ENCODE measurements around the gene MAFF. TPM values are rescaled to one million over a fixed set of nuclear protein-coding genes. Genes with fewer than 3 reads are reported as not detected.

Gene MAFF
- total RNA-seq, 1 experiment from 2014 or later: 4.6 TPM

- Mint-ChIP-seq H3K4me1 (peaks cover 23% of the 10 kb centered on the region), H3K4me3 (no peak overlapping the region), H3K27me3 (ENCODE audit: low read depth) (no peaks in the 10 kb centered on the region), H3K9me3 (no peaks in the 10 kb centered on the region), H3K36me3 (no peaks in the 10 kb centered on the region; the same call in 1 of the 2 replicates), H3K27ac (no peak overlapping the region)
- no peak for TF ChIP-seq EMX1 (CRISPR knock-in tag; IDR thresholded peaks at IDR 0.05)
- no peak for TF ChIP-seq TEAD1 (CRISPR knock-in tag; IDR thresholded peaks at IDR 0.05)
- TF ChIP-seq FOXP1 (CRISPR knock-in tag; IDR thresholded peaks at IDR 0.05; ENCODE audit: borderline replicate concordance): no peak
- TF ChIP-seq AR (CRISPR knock-in tag; IDR thresholded peaks at IDR 0.05): no peak
- DNase-seq (ENCODE audit: low spot score) (no peak), ATAC-seq (no peak)
- CTCF ChIA-PET: interaction anchor here (1.1 to 1.5 kb wide), 2 partner anchors 141 to 392 kb away, joined by 3 read pairs; no protein-coding TSS in a partner anchor
- POLR2A ChIA-PET: no interaction called here
These were observed 53.9 kb downstream of the MAFF start for GRCh38 chr22:38255697-38256096.

- DNase-seq (ENCODE audit: low spot score) (no peak), ATAC-seq (no peak)
- Mint-ChIP-seq H3K9me3 (no peaks in the 10 kb centered on the region), H3K36me3 (no peaks in the 10 kb centered on the region), H3K27me3 (ENCODE audit: low read depth) (no peaks in the 10 kb centered on the region), H3K4me3 (no peak overlapping the region), H3K27ac (no peak overlapping the region; the same call in 1 of the 2 replicates), H3K4me1 (peaks cover 36% of the 10 kb centered on the region)
- ChIA-PET CTCF (interaction anchor here (0.6 to 1.1 kb wide), 4 partner anchors 15 to 394 kb away, joined by 3 to 4 read pairs (median 4); no protein-coding TSS in a partner anchor), POLR2A (interaction anchor here (0.7 kb wide), 1 partner anchor 87 kb away, joined by 3 read pairs; no protein-coding TSS in a partner anchor)
- TF ChIP-seq GTF2I (CRISPR knock-in tag; conservative IDR thresholded peaks at IDR 0.05) (no peak), PRRX2 (CRISPR knock-in tag; IDR thresholded peaks at IDR 0.05) (no peak), ZNF263 (CRISPR knock-in tag; IDR thresholded peaks at IDR 0.05; ENCODE audit: low read depth) (no peak), MLX (CRISPR knock-in tag; IDR thresholded peaks at IDR 0.05) (no peak), ZNF396 (CRISPR knock-in tag; IDR thresholded peaks at IDR 0.05; ENCODE audit: borderline replicate concordance) (no peak), TP53 (CRISPR knock-in tag; IDR thresholded peaks at IDR 0.05) (no peak), MXD4 (CRISPR knock-in tag; IDR thresholded peaks at IDR 0.05; ENCODE audit: borderline replicate concordance) (no peak), JUN (CRISPR knock-in tag; IDR thresholded peaks at IDR 0.05) (no peak), SOX15 (CRISPR knock-in tag; IDR thresholded peaks at IDR 0.05) (no peak), NFATC4 (CRISPR knock-in tag; IDR thresholded peaks at IDR 0.05) (no peak), ESRRA (CRISPR knock-in tag; IDR thresholded peaks at IDR 0.05; ENCODE audit: borderline replicate concordance) (no peak), NR3C1 (CRISPR knock-in tag; conservative IDR thresholded peaks at IDR 0.05; ENCODE audit: low read depth) (no peak)
These were observed 55.4 kb downstream of the MAFF start for GRCh38 chr22:38257181-38257580.

- H3K4me1 Mint-ChIP-seq: peaks cover 39% of the 10 kb centered on the region
- no peaks in the 10 kb centered on the region for H3K36me3 Mint-ChIP-seq
- ChIA-PET POLR2A (no interaction called here), CTCF (interaction anchor here (1.3 kb wide), 1 partner anchor 9 kb away, joined by 3 read pairs; no protein-coding TSS in a partner anchor)
- no peak for DNase-seq (ENCODE audit: low spot score)
- H3K4me3 Mint-ChIP-seq: no peak overlapping the region
- no peak overlapping the region for H3K27ac Mint-ChIP-seq
- H3K9me3 Mint-ChIP-seq: no peaks in the 10 kb centered on the region
- H3K27me3 Mint-ChIP-seq (ENCODE audit: low read depth): no peaks in the 10 kb centered on the region
- ATAC-seq: peak; percentile 32
- TF ChIP-seq CDX4 (CRISPR knock-in tag; IDR thresholded peaks at IDR 0.05; ENCODE audit: borderline replicate concordance) (no peak), GABPB1 (CRISPR knock-in tag; IDR thresholded peaks at IDR 0.05) (no peak), MXD4 (CRISPR knock-in tag; IDR thresholded peaks at IDR 0.05; ENCODE audit: borderline replicate concordance) (no peak), AFF4 (CRISPR knock-in tag; IDR thresholded peaks at IDR 0.05; ENCODE audit: borderline replicate concordance) (no peak)
These were observed 56.0 kb downstream of the MAFF start for GRCh38 chr22:38257650-38258250.
